NCI-H82 (cell line): ENCODE results near the gene KCNN2.

ENCODE experiments used
- DNase-seq: peaks from one replicate; lab custom pipeline; 2025; lab: John Stamatoyannopoulos, UW

Gene KCNN2

GRCh38 chr5:114362977-114363761 is 1.3 kb downstream of the KCNN2 start:
- peak; percentile 5 for DNase-seq

GRCh38 chr5:114363837-114364236 is 2.0 kb downstream of the KCNN2 start:
- DNase-seq = peak; percentile 12

GRCh38 chr5:114367029-114367428 is 5.2 kb downstream of the KCNN2 start:
- DNase-seq = no peak

- no peak for DNase-seq
Measured at GRCh38 chr5:114369680-114370417, 8.0 kb downstream of the KCNN2 start.

GRCh38 chr5:114377050-114377844 is 15.4 kb downstream of the KCNN2 start:
- DNase-seq = peak; percentile 1

- no peak for DNase-seq
Measured at GRCh38 chr5:114377946-114378345, 16.1 kb downstream of the KCNN2 start.

GRCh38 chr5:114380721-114381120 is 18.9 kb downstream of the KCNN2 start:
- DNase-seq = no peak

GRCh38 chr5:114387433-114387832 is 25.6 kb downstream of the KCNN2 start:
- DNase-seq = no peak

GRCh38 chr5:114390431-114390830 is 28.6 kb downstream of the KCNN2 start:
- no peak for DNase-seq

- DNase-seq = no peak
Measured at GRCh38 chr5:114391321-114391720, 29.5 kb downstream of the KCNN2 start.

GRCh38 chr5:114393159-114393558 is 31.3 kb downstream of the KCNN2 start:
- DNase-seq = no peak

GRCh38 chr5:114402206-114402605 is 40.3 kb downstream of the KCNN2 start:
- DNase-seq = no peak

- no peak for DNase-seq
Measured at GRCh38 chr5:114407783-114408182, 45.9 kb downstream of the KCNN2 start.

- DNase-seq = no peak
Measured at GRCh38 chr5:114408847-114409246, 47.0 kb downstream of the KCNN2 start.

- DNase-seq = no peak
Measured at GRCh38 chr5:114411380-114411931, 49.6 kb downstream of the KCNN2 start.

GRCh38 chr5:114412510-114413171 is 50.8 kb downstream of the KCNN2 start:
- no peak for DNase-seq

- DNase-seq = no peak
Measured at GRCh38 chr5:114415760-114416159, 53.9 kb downstream of the KCNN2 start.

- DNase-seq = no peak
Measured at GRCh38 chr5:114416254-114416653, 54.4 kb downstream of the KCNN2 start.

GRCh38 chr5:114417519-114417918 is 55.6 kb downstream of the KCNN2 start:
- DNase-seq = no peak

- no peak for DNase-seq
Measured at GRCh38 chr5:114418176-114419066, 56.6 kb downstream of the KCNN2 start.

GRCh38 chr5:114419067-114419388 is 57.2 kb downstream of the KCNN2 start:
- no peak for DNase-seq
